Measurements from ENCODE around the gene SLCO3A1.

Gene SLCO3A1

DNA sequence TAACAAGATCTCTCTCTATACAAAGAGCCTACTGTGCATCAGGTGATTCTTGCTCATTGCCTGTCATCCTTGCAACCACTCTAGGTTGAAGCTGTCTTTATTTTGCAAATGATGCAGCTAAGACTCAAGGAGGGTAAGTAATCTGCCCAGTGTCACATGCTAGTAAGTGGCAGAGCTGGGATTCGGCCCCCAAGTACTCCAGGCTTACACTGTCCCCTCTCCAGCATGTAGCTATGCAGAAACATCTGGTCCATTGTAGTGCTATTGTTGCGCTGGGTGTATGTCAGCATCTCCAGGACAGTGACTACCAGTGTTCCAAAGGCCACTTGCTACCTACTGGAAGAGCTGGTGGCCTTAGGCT is 248.9 kb downstream of the SLCO3A1 start:
- Histone ChIP-seq H3K4me2 (ENCODE audit: low read depth, low read length, poor library complexity, severe bottlenecking) (no peak overlapping the region), H3K4me3 (ENCODE audit: low read length, poor library complexity, severe bottlenecking) (no peak overlapping the region)

DNA sequence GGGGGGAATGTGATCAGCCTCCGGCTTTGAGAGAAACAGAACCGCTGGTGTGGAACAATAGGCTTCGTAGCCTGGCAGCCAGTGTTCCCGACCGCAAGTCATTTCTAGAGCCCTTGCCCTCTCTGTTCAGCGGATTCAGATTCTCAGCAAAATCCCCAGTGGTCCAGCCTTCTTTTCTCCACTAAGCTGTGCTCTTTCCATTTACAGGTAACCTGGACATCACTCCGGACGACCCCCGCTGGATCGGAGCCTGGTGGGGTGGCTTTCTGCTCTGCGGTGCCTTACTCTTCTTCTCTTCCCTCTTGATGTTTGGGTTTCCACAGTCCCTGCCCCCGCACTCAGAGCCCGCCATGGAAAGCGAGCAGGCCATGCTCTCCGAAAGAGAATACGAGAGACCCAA is 250.6 kb downstream of the SLCO3A1 start:
- Histone ChIP-seq H3K9me3 (ENCODE audit: insufficient read depth, low read depth, low read length) (no peaks in the 10 kb centered on the region), H3F3A (ENCODE audit: low read depth) (no peaks in the 10 kb centered on the region), H3K79me2 (ENCODE audit: insufficient read depth, low read length) (no peaks in the 10 kb centered on the region), H3K27me3 (ENCODE audit: insufficient read depth, low read length, poor library complexity, severe bottlenecking) (no peaks in the 10 kb centered on the region), H4K20me1 (ENCODE audit: insufficient read depth, low read length, poor library complexity, severe bottlenecking) (no peaks in the 10 kb centered on the region), H3K4me2 (ENCODE audit: low read depth, low read length, poor library complexity, severe bottlenecking) (no peak overlapping the region), H3K9ac (ENCODE audit: low read depth, low read length, poor library complexity, severe bottlenecking) (no peak overlapping the region), H2AFZ (ENCODE audit: low read length) (no peak overlapping the region), H3K9me2 (replicated peaks; ENCODE audit: low read depth, low read length) (no peaks in the 10 kb centered on the region), H3K36me3 (ENCODE audit: insufficient read depth, low read length) (no peaks in the 10 kb centered on the region), H3K4me3 (ENCODE audit: low read length, poor library complexity, severe bottlenecking) (no peak overlapping the region), H3K4me1 (ENCODE audit: insufficient read depth, low read length, poor library complexity, severe bottlenecking) (peaks cover 22% of the 10 kb centered on the region)
- TF ChIP-seq EZH2phosphoT487 (IDR thresholded peaks at IDR 0.05; ENCODE audit: borderline replicate concordance) (no peak), CTCF (conservative IDR thresholded peaks at IDR 0.05; ENCODE audit: low read length) (no peak)

More for the DNA sequence above, 248.9 kb downstream of the SLCO3A1 start:
- Histone ChIP-seq H2AFZ (ENCODE audit: low read length) (no peak overlapping the region), H3K9me3 (ENCODE audit: insufficient read depth, low read depth, low read length) (no peaks in the 10 kb centered on the region), H3K36me3 (ENCODE audit: insufficient read depth, low read length) (no peaks in the 10 kb centered on the region), H3K9me2 (replicated peaks; ENCODE audit: low read depth, low read length) (no peaks in the 10 kb centered on the region), H3K4me1 (ENCODE audit: insufficient read depth, low read length, poor library complexity, severe bottlenecking) (peaks cover 22% of the 10 kb centered on the region), H3F3A (ENCODE audit: low read depth) (no peaks in the 10 kb centered on the region), H4K20me1 (ENCODE audit: insufficient read depth, low read length, poor library complexity, severe bottlenecking) (no peaks in the 10 kb centered on the region), H3K9ac (ENCODE audit: low read depth, low read length, poor library complexity, severe bottlenecking) (no peak overlapping the region), H3K79me2 (ENCODE audit: insufficient read depth, low read length) (no peaks in the 10 kb centered on the region), H3K27me3 (ENCODE audit: insufficient read depth, low read length, poor library complexity, severe bottlenecking) (no peaks in the 10 kb centered on the region)
- TF ChIP-seq CTCF (conservative IDR thresholded peaks at IDR 0.05; ENCODE audit: low read length) (no peak), EZH2phosphoT487 (IDR thresholded peaks at IDR 0.05; ENCODE audit: borderline replicate concordance) (no peak)

GRCh38 chr15:92105611-92106010 is 252.1 kb downstream of the SLCO3A1 start:
- Histone ChIP-seq H3K9ac (ENCODE audit: low read depth, low read length, poor library complexity, severe bottlenecking) (no peak overlapping the region), H3K4me2 (ENCODE audit: low read depth, low read length, poor library complexity, severe bottlenecking) (no peak overlapping the region), H2AFZ (ENCODE audit: low read length) (no peak overlapping the region), H4K20me1 (ENCODE audit: insufficient read depth, low read length, poor library complexity, severe bottlenecking) (no peaks in the 10 kb centered on the region), H3K9me3 (ENCODE audit: insufficient read depth, low read depth, low read length) (no peaks in the 10 kb centered on the region), H3K9me2 (replicated peaks; ENCODE audit: low read depth, low read length) (no peaks in the 10 kb centered on the region), H3K79me2 (ENCODE audit: insufficient read depth, low read length) (no peaks in the 10 kb centered on the region), H3K4me1 (ENCODE audit: insufficient read depth, low read length, poor library complexity, severe bottlenecking) (peaks cover 28% of the 10 kb centered on the region), H3K27me3 (ENCODE audit: insufficient read depth, low read length, poor library complexity, severe bottlenecking) (no peaks in the 10 kb centered on the region), H3K4me3 (ENCODE audit: low read length, poor library complexity, severe bottlenecking) (no peak overlapping the region), H3F3A (ENCODE audit: low read depth) (no peaks in the 10 kb centered on the region), H3K36me3 (ENCODE audit: insufficient read depth, low read length) (no peaks in the 10 kb centered on the region)
- TF ChIP-seq CTCF (conservative IDR thresholded peaks at IDR 0.05; ENCODE audit: low read length), result no peak
- no peak for TF ChIP-seq EZH2phosphoT487 (IDR thresholded peaks at IDR 0.05; ENCODE audit: borderline replicate concordance)

Measured in Loucy (cell line).